ENCODE measurements around the gene AGBL1. TPM values are rescaled to one million over a fixed set of nuclear protein-coding genes. Genes with fewer than 3 reads are reported as not detected.

Gene AGBL1
- total and polyA plus RNA-seq, 7 donors: 0.96 to 34.8 (median 6.6) TPM

DNA sequence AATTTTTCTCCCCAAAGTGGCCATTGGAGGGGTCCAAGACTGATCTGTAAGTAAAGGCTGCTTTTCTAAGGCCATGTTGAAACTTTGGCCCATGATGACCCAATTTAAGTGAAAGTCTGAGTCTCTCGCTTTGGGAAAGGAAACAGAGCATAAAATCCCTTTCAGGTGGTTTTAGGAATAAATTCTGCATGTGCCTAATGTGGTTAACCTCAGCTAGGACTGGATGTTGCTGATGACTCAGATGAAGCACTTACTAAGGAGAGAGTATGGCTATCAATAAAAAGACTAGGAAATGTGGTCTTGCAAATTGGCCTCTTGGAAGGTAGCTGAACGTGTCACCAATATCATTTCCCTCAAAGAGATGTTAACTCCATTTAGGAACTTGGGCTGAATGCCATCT is 458.5 kb downstream of the AGBL1 start:
- Histone ChIP-seq H3K9me3 (no peaks in the 10 kb centered on the region), H3K4me3 (no peak overlapping the region), H3K27ac (no peak overlapping the region), H3K36me3 (ENCODE audit: insufficient read depth in 1 of 2, low read depth in 1 of 2) (no peaks in the 10 kb centered on the region), H3K27me3 (ENCODE audit: insufficient read depth in 3 of 3, low read length in 2 of 3) (no peaks in the 10 kb centered on the region), H3K4me1 (peaks cover 4% of the 10 kb centered on the region)
- intact Hi-C loops (cut with DNase I): no loop called here
- TF ChIP-seq, protein P1, sequence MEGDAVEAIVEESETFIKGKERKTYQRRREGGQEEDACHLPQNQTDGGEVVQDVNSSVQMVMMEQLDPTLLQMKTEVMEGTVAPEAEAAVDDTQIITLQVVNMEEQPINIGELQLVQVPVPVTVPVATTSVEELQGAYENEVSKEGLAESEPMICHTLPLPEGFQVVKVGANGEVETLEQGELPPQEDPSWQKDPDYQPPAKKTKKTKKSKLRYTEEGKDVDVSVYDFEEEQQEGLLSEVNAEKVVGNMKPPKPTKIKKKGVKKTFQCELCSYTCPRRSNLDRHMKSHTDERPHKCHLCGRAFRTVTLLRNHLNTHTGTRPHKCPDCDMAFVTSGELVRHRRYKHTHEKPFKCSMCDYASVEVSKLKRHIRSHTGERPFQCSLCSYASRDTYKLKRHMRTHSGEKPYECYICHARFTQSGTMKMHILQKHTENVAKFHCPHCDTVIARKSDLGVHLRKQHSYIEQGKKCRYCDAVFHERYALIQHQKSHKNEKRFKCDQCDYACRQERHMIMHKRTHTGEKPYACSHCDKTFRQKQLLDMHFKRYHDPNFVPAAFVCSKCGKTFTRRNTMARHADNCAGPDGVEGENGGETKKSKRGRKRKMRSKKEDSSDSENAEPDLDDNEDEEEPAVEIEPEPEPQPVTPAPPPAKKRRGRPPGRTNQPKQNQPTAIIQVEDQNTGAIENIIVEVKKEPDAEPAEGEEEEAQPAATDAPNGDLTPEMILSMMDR (IDR thresholded peaks at IDR 0.05): no peak
- ATAC-seq (no peak), DNase-seq (no peak)
- WGBS, 3 donors: 79 to 88% (median 83%) methylated on average over 2 of the region's 2 CpGs

DNA sequence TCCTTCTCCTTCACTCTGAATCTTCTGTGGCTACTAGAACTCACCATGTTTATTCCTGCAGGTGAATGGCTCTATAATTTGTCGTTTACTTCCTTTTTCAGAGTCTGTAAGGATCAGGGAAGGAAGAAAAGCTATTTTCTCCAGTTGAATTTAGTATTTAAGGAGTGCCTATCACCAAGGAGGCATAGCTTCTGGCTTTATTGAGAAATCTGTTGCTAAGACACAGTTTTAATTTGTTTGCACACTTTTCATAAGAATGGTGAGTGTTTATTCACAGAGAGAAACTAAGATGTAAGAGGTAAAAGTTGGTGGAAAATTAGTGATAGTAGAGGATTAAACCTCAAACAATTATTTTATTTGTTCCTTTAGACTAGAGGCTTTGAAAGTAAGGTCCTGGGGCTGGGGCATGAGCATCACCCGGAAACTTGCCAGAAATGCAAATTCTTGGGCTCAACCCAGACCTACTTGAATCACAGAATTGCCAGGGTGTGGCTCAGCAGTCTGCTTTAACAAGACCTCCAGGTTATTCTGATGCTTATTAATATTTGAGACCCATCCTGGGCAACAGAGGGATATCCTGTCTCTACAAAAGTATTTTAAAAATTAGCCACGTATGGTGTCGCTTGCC is 461.3 kb downstream of the AGBL1 start:
- Histone ChIP-seq H3K4me1 (peaks cover 4% of the 10 kb centered on the region), H3K27me3 (ENCODE audit: insufficient read depth in 3 of 3, low read length in 2 of 3) (no peaks in the 10 kb centered on the region), H3K9me3 (no peaks in the 10 kb centered on the region), H3K27ac (no peak overlapping the region), H3K36me3 (ENCODE audit: insufficient read depth in 1 of 2, low read depth in 1 of 2) (no peaks in the 10 kb centered on the region), H3K4me3 (no peak overlapping the region)
- no peak for DNase-seq
- peak in 2 of 4 donors; percentile 55 to 57 for ATAC-seq
- 51 to 66% (median 54%) methylated on average over 4 of the region's 4 CpGs for WGBS, 3 donors
- intact Hi-C loops (cut with DNase I): no loop called here
- TF ChIP-seq, protein P1 (IDR thresholded peaks at IDR 0.05): no peak

DNA sequence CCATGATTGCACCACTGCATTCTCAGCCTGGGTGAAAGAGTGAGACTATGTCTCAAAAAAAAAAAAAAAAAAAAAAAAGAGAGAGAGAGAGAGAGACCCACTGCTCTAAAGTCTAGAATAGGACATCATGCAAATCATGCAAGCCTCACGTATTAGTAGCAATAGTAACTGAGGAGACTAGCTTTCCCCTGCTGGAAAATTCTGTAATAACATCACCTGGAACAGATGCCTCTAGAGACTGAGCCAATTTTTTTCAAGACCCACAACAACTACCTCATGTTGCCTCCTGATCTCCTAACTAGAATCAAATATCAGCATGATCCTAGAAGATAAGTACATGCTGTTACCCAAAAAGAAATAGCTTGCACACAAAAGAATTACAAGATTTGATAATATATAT is 461.9 kb downstream of the AGBL1 start:
- TF ChIP-seq, protein P1 (IDR thresholded peaks at IDR 0.05): no peak
- no peak overlapping the region for H3K4me3 ChIP-seq
- peaks cover 4% of the 10 kb centered on the region for H3K4me1 ChIP-seq
- H3K27ac ChIP-seq: no peak overlapping the region
- WGBS, 3 donors: 17 to 48% (median 29%) methylated on average over 1 of the region's 1 CpG
- ATAC-seq (peak in 2 of 4 donors; percentile 23 to 43), DNase-seq (no peak)
- H3K27me3 ChIP-seq (ENCODE audit: insufficient read depth in 3 of 3, low read length in 2 of 3): no peaks in the 10 kb centered on the region
- H3K36me3 ChIP-seq (ENCODE audit: insufficient read depth in 1 of 2, low read depth in 1 of 2): no peaks in the 10 kb centered on the region
- no peaks in the 10 kb centered on the region for H3K9me3 ChIP-seq
- intact Hi-C loops (cut with DNase I): no loop called here

DNA sequence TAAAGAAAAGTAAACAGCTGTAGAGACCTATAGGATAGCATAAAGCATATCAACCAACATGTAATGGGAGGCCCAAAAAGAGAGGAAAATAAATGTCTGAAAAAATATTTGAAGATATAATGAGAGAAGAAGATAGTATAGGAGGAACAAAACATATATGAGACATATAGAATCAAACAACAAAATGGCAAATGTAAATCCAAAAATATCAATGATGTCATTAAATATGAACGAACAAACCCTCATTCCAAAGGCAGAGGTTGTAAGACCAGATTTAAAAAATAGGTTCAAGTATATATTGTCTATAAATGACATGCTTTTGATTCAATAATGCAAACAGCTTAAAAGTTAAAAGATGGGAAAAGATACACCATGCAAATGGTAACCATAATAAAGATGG is 470.4 kb downstream of the AGBL1 start:
- Histone ChIP-seq H3K27ac (no peak overlapping the region), H3K4me1 (peaks cover 7% of the 10 kb centered on the region), H3K36me3 (ENCODE audit: insufficient read depth in 1 of 2, low read depth in 1 of 2) (no peaks in the 10 kb centered on the region), H3K27me3 (ENCODE audit: insufficient read depth in 3 of 3, low read length in 2 of 3) (no peaks in the 10 kb centered on the region), H3K4me3 (no peak overlapping the region), H3K9me3 (no peaks in the 10 kb centered on the region)
- WGBS, 3 donors: 70 to 85% (median 76%) methylated on average over 1 of the region's 1 CpG
- intact Hi-C loops (cut with DNase I): no loop called here
- ATAC-seq (no peak), DNase-seq (no peak)
- TF ChIP-seq, protein P1 (IDR thresholded peaks at IDR 0.05): no peak

DNA sequence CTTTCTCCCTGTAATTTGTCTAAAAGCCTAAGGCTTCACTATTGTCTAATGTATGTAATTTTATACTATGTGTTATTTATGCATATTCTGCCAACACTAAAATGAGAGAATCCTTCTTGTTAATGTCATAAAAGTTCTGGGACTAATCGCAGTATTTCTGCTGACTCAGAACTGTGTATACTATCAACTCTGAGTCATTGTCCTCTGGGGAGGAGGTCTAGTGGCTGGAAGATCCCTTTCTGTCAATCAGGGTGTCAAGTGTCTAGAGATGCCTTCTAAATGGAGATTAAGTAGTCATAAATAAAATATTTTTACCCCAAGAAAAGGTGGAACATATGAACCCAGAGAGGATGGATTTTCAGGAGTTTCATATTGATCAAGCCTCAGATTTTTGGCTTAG is 473.4 kb downstream of the AGBL1 start:
- Histone ChIP-seq H3K4me3 (no peak overlapping the region), H3K36me3 (ENCODE audit: insufficient read depth in 1 of 2, low read depth in 1 of 2) (no peaks in the 10 kb centered on the region), H3K4me1 (peaks cover 11% of the 10 kb centered on the region), H3K27ac (no peak overlapping the region), H3K27me3 (ENCODE audit: insufficient read depth in 3 of 3, low read length in 2 of 3) (no peaks in the 10 kb centered on the region), H3K9me3 (no peaks in the 10 kb centered on the region)
- intact Hi-C loops (cut with DNase I): no loop called here
- ATAC-seq (peak; percentile 81 to 89 (median 88)), DNase-seq (no peak)
- 16 to 35% (median 19%) methylated on average over 1 of the region's 1 CpG for WGBS, 3 donors
- TF ChIP-seq, protein P1 (IDR thresholded peaks at IDR 0.05): no peak

Data from psoas muscle (tissue), 8 donors.